ENCODE data around the gene AGPAT1.

DNA sequence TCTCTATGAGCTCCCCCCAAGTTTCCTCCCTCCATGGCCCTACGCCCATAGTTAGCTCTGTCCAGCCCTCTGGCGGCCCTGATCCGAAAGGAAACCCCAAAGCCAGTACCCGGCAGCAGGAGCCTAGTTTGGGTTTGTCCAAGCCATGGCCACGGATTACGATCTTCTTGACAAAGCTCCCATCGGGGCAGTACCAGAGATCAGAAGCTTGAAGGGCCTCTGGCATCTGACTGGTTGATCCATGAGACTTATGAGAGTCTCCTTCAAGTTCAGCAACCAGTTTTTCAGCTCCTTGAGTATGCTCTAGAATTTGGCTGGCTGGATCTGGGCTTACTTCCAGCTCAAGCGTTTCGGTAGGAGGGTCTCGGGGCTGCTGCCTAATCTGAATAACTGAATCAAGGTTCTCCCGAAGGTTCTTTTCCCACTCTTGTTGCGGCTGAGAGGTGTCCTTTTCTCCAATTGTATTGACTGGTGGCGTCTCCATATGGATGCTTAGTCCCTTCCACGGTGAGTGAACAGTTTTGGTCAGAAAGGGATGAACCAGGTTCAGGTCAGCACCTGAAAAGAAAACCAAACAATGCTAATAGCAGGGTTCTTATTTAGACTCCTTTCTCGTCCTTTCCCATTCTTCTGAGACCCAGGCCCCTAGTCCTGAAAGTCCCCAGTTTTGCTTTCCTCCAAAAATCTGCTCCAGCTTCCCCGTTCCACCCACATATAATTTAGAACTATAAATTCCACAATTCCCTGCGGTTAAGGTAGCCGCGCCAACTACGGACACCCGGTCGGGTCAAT lies 46.4 kb downstream of the AGPAT1 start:
- TF ChIP-seq, protein P1, sequence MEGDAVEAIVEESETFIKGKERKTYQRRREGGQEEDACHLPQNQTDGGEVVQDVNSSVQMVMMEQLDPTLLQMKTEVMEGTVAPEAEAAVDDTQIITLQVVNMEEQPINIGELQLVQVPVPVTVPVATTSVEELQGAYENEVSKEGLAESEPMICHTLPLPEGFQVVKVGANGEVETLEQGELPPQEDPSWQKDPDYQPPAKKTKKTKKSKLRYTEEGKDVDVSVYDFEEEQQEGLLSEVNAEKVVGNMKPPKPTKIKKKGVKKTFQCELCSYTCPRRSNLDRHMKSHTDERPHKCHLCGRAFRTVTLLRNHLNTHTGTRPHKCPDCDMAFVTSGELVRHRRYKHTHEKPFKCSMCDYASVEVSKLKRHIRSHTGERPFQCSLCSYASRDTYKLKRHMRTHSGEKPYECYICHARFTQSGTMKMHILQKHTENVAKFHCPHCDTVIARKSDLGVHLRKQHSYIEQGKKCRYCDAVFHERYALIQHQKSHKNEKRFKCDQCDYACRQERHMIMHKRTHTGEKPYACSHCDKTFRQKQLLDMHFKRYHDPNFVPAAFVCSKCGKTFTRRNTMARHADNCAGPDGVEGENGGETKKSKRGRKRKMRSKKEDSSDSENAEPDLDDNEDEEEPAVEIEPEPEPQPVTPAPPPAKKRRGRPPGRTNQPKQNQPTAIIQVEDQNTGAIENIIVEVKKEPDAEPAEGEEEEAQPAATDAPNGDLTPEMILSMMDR (IDR thresholded peaks at IDR 0.05), result no peak
- no peak for TF ChIP-seq TCF12 (IDR thresholded peaks at IDR 0.05)
- no peak for TF ChIP-seq POLR2AphosphoS5 (IDR thresholded peaks at IDR 0.05; ENCODE audit: low read depth, low read length)
- TF ChIP-seq, protein P2, sequence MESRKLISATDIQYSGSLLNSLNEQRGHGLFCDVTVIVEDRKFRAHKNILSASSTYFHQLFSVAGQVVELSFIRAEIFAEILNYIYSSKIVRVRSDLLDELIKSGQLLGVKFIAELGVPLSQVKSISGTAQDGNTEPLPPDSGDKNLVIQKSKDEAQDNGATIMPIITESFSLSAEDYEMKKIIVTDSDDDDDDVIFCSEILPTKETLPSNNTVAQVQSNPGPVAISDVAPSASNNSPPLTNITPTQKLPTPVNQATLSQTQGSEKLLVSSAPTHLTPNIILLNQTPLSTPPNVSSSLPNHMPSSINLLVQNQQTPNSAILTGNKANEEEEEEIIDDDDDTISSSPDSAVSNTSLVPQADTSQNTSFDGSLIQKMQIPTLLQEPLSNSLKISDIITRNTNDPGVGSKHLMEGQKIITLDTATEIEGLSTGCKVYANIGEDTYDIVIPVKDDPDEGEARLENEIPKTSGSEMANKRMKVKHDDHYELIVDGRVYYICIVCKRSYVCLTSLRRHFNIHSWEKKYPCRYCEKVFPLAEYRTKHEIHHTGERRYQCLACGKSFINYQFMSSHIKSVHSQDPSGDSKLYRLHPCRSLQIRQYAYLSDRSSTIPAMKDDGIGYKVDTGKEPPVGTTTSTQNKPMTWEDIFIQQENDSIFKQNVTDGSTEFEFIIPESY (IDR thresholded peaks at IDR 0.05; ENCODE audit: borderline replicate concordance, low read depth), result no peak
- TF ChIP-seq, protein P3, sequence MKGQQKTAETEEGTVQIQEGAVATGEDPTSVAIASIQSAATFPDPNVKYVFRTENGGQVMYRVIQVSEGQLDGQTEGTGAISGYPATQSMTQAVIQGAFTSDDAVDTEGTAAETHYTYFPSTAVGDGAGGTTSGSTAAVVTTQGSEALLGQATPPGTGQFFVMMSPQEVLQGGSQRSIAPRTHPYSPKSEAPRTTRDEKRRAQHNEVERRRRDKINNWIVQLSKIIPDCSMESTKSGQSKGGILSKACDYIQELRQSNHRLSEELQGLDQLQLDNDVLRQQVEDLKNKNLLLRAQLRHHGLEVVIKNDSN (IDR thresholded peaks at IDR 0.05; ENCODE audit: borderline replicate concordance, low read depth), result no peak
- TF ChIP-seq GABPA (IDR thresholded peaks at IDR 0.05; ENCODE audit: low read depth), result no peak

Data from SK-N-SH (cell line).